Measurements from ENCODE around the gene ZNF335.
"Not testable (repeated sequence)": the region's sequence is repeated elsewhere in the genome, so short reads cannot be mapped to it uniquely, and the experiment has no call there.

ZNF335 gene

GRCh38 chr20:45957021-45957941, 14.7 kb downstream of the ZNF335 start:
- Histone ChIP-seq H3K4me3 (replicated peaks; ENCODE audit: insufficient read depth, low read length) (no peak overlapping the region), H3K27me3 (ENCODE audit: insufficient read depth, poor library complexity, severe bottlenecking) (no peaks in the 10 kb centered on the region), H3K27ac (replicated peaks) (no peak overlapping the region)
- no peak for TF ChIP-seq CTCF (IDR thresholded peaks at IDR 0.05; ENCODE audit: insufficient read depth, low read length)
- no peak for TF ChIP-seq POLR2AphosphoS5 (IDR thresholded peaks at IDR 0.05; ENCODE audit: low read depth)
- no peak for TF ChIP-seq GABPA (IDR thresholded peaks at IDR 0.05; ENCODE audit: low read depth)
- TF ChIP-seq REST (IDR thresholded peaks at IDR 0.05; ENCODE audit: insufficient replicate concordance, low read depth): no peak
- no peak for TF ChIP-seq SPI1 (IDR thresholded peaks at IDR 0.05; ENCODE audit: borderline replicate concordance, low read depth)
- no peak for DNase-seq (ENCODE audit: low read depth in 1 of 2, low spot score in 1 of 2)

GRCh38 chr20:45956326-45956725, 15.7 kb downstream of the ZNF335 start:
- DNase-seq (ENCODE audit: low read depth in 1 of 2, low spot score in 1 of 2); H3K4me3 ChIP-seq (replicated peaks; ENCODE audit: insufficient read depth, low read length); H3K27me3 ChIP-seq (ENCODE audit: insufficient read depth, poor library complexity, severe bottlenecking); H3K27ac ChIP-seq (replicated peaks): not testable (repeated sequence)

- DNase-seq (ENCODE audit: low read depth in 1 of 2, low spot score in 1 of 2): no peak
- H3K27ac ChIP-seq (replicated peaks): no peak overlapping the region
- no peak for TF ChIP-seq GABPA (IDR thresholded peaks at IDR 0.05; ENCODE audit: low read depth)
- TF ChIP-seq POLR2AphosphoS5 (IDR thresholded peaks at IDR 0.05; ENCODE audit: low read depth): no peak
- no peak for TF ChIP-seq SPI1 (IDR thresholded peaks at IDR 0.05; ENCODE audit: borderline replicate concordance, low read depth)
- no peak for TF ChIP-seq REST (IDR thresholded peaks at IDR 0.05; ENCODE audit: insufficient replicate concordance, low read depth)
- no peak for TF ChIP-seq CTCF (IDR thresholded peaks at IDR 0.05; ENCODE audit: insufficient read depth, low read length)
- H3K27me3 ChIP-seq (ENCODE audit: insufficient read depth, poor library complexity, severe bottlenecking): no peaks in the 10 kb centered on the region
- H3K4me3 ChIP-seq (replicated peaks; ENCODE audit: insufficient read depth, low read length): no peak overlapping the region
These were observed 18.3 kb downstream of the ZNF335 start for GRCh38 chr20:45953672-45954071.

GRCh38 chr20:45952861-45953260, 19.1 kb downstream of the ZNF335 start:
- no peaks in the 10 kb centered on the region for H3K27me3 ChIP-seq (ENCODE audit: insufficient read depth, poor library complexity, severe bottlenecking)
- H3K27ac ChIP-seq (replicated peaks): no peak overlapping the region
- TF ChIP-seq SPI1 (IDR thresholded peaks at IDR 0.05; ENCODE audit: borderline replicate concordance, low read depth) (no peak), REST (IDR thresholded peaks at IDR 0.05; ENCODE audit: insufficient replicate concordance, low read depth) (no peak), POLR2AphosphoS5 (IDR thresholded peaks at IDR 0.05; ENCODE audit: low read depth) (no peak), GABPA (IDR thresholded peaks at IDR 0.05; ENCODE audit: low read depth) (no peak), CTCF (IDR thresholded peaks at IDR 0.05; ENCODE audit: insufficient read depth, low read length) (no peak)
- no peak for DNase-seq (ENCODE audit: low read depth in 1 of 2, low spot score in 1 of 2)
- H3K4me3 ChIP-seq (replicated peaks; ENCODE audit: insufficient read depth, low read length): no peak overlapping the region
